ENCODE results near the gene STK11.

GRCh38 chr19:1156830-1157615, 48.6 kb upstream of the STK11 start:
- TF ChIP-seq CTCF (conservative IDR thresholded peaks at IDR 0.05) (no peak), EZH2 (IDR thresholded peaks at IDR 0.05; ENCODE audit: low read depth) (no peak)

All from PC-9 (cell line).